HepG2 (cell line): ENCODE measurements around the gene SMIM36. TPM values are rescaled to one million over a fixed set of nuclear protein-coding genes. Genes with fewer than 3 reads are reported as not detected.

ENCODE experiments used
- ARHGAP35 ChIP-seq: sonication (generic); formaldehyde crosslinking; IDR thresholded peaks from 2 replicates; pipeline ENCODE4 v1.9.0; 2022; ENCODE audit warnings: mild to moderate bottlenecking, inconsistent platforms, moderate library complexity, missing genetic modification reagents, borderline replicate concordance
- BCL3 ChIP-seq: sonication (generic); formaldehyde crosslinking; IDR thresholded peaks from 2 replicates; pipeline ENCODE4 v1.5.1; 2020; ENCODE audit warnings: mild to moderate bottlenecking, missing genetic modification reagents, moderate library complexity
- CREBL2 ChIP-seq: sonication (generic); formaldehyde crosslinking; IDR thresholded peaks from 2 replicates; pipeline ENCODE4 v1.8.1; 2023; ENCODE audit warnings: missing genetic modification reagents, mild to moderate bottlenecking, borderline replicate concordance
- ETS1 ChIP-seq: sonication (generic); formaldehyde crosslinking; IDR thresholded peaks from 2 replicates; pipeline ENCODE4 v1.4.0; 2020; ENCODE audit warnings: missing genetic modification reagents
- JUNB ChIP-seq: sonication (generic); formaldehyde crosslinking; IDR thresholded peaks from 2 replicates; pipeline ENCODE4 v1.8.0; 2022; ENCODE audit warnings: missing genetic modification reagents, mild to moderate bottlenecking, borderline replicate concordance
- KAT8 ChIP-seq: IDR thresholded peaks from 2 replicates; pipeline ENCODE4 v1.6.1; 2016; ENCODE audit warnings: missing genetic modification reagents, missing compliant biosample characterization
- KDM2A ChIP-seq: sonication (generic); formaldehyde crosslinking; IDR thresholded peaks from 2 replicates; pipeline ENCODE4 v1.4.0; 2020; ENCODE audit warnings: low read depth, missing genetic modification reagents, borderline replicate concordance
- LRRFIP1 ChIP-seq: sonication (generic); formaldehyde crosslinking; conservative IDR thresholded peaks from 2 replicates; pipeline ENCODE4 v1.4.0; 2020; ENCODE audit warnings: missing genetic modification reagents
- MAF1 ChIP-seq: sonication (generic); formaldehyde crosslinking; IDR thresholded peaks from 2 replicates; pipeline ENCODE4 v1.5.0; 2020; ENCODE audit warnings: missing genetic modification reagents, borderline replicate concordance
- NFE2L2 ChIP-seq: fragments of 150-350 bp; IDR thresholded peaks from 2 replicates; pipeline ENCODE4 v1.6.1; 2014; ENCODE audit warnings: low read length
- SMARCE1 ChIP-seq: fragments of 450-650 bp; IDR thresholded peaks from 2 replicates; pipeline ENCODE4 v1.6.1; 2017; ENCODE audit warnings: borderline replicate concordance
- SP4 ChIP-seq: sonication (generic); formaldehyde crosslinking; IDR thresholded peaks from 2 replicates; pipeline ENCODE4 v1.8.1; 2023; ENCODE audit warnings: mild to moderate bottlenecking, missing genetic modification reagents
- SUZ12 ChIP-seq: fragments of 150-350 bp; IDR thresholded peaks from 2 replicates; pipeline ENCODE4 v1.6.1; 2014; ENCODE audit warnings: low read depth, low read length
- TAF15 ChIP-seq: fragments of 200-400 bp; formaldehyde crosslinking; IDR thresholded peaks from one replicate; pipeline ENCODE4 v1.6.1; 2018; ENCODE audit warnings: mild to moderate bottlenecking, low read depth, low read length; ENCODE audit not compliant: poor library complexity, severe bottlenecking
- THRA ChIP-seq: sonication (generic); formaldehyde crosslinking; IDR thresholded peaks from 2 replicates; pipeline ENCODE4 v1.4.0; 2020; ENCODE audit warnings: missing genetic modification reagents, borderline replicate concordance
- ZKSCAN8 ChIP-seq: IDR thresholded peaks from 2 replicates; pipeline ENCODE4 v1.6.1; 2016; ENCODE audit warnings: borderline replicate concordance, missing genetic modification reagents, missing compliant biosample characterization
- ZMYM2 ChIP-seq: sonication (generic); formaldehyde crosslinking; IDR thresholded peaks from 2 replicates; pipeline ENCODE4 v1.8.0; 2022; ENCODE audit warnings: mild to moderate bottlenecking, missing genetic modification reagents
- ZNF10 ChIP-seq: sonication (generic); formaldehyde crosslinking; IDR thresholded peaks from 2 replicates; pipeline ENCODE4 v1.4.0; 2020; ENCODE audit warnings: mild to moderate bottlenecking, low read depth, missing genetic modification reagents, borderline replicate concordance
- ZNF24 ChIP-seq: fragments of 450-650 bp; IDR thresholded peaks from 2 replicates; pipeline ENCODE4 v1.6.1; 2017; ENCODE audit warnings: antibody characterized with exemption, mild to moderate bottlenecking
- ZNF326 ChIP-seq: sonication (generic); formaldehyde crosslinking; IDR thresholded peaks from 2 replicates; pipeline ENCODE4 v1.4.0; 2020; ENCODE audit warnings: missing genetic modification reagents, borderline replicate concordance
- ZNF382 ChIP-seq: sonication (generic); formaldehyde crosslinking; IDR thresholded peaks from 2 replicates; pipeline ENCODE4 v1.5.0; 2020; ENCODE audit warnings: missing genetic modification reagents, mild to moderate bottlenecking, borderline replicate concordance
- ZNF605 ChIP-seq: sonication (generic); formaldehyde crosslinking; IDR thresholded peaks from 2 replicates; pipeline ENCODE4 v1.8.0; 2022; ENCODE audit warnings: mild to moderate bottlenecking, missing genetic modification reagents
- ZNF781 ChIP-seq: sonication (generic); formaldehyde crosslinking; IDR thresholded peaks from 2 replicates; pipeline ENCODE4 v1.5.1; 2020; ENCODE audit warnings: borderline replicate concordance, mild to moderate bottlenecking, missing genetic modification reagents; ENCODE audit errors: not compliant biosample characterization
- ZSCAN25 ChIP-seq: sonication (generic); formaldehyde crosslinking; IDR thresholded peaks from 2 replicates; pipeline ENCODE4 v1.8.0; 2022; ENCODE audit warnings: mild to moderate bottlenecking, missing genetic modification reagents
- polyA plus RNA-seq, 8 experiments: library from polyadenylated mRNA; depleted of rRNA in 3 of 8; stranded (reverse) in 7 of 8; unstranded in 1 of 8; fragments of >200 nt; fragmentation: Illumina TruSeq in 4 of 8; extraction: Trizol in 4 of 8; gene quantifications; 2 replicates each; pipeline versions ENCODE4 v1.2.1 to v1.2.3, GENCODE V29; 2011 to 2016; ENCODE audit warnings: low read depth in 4 of 8, missing spikeins in 1 of 8, mixed read lengths in 1 of 8; ENCODE audit not compliant: insufficient read depth in 1 of 8
- total RNA-seq, 5 experiments: library from RNA; depleted of rRNA; stranded (reverse); fragments of >200 nt; fragmentation: Illumina TruSeq; extraction: Trizol; gene quantifications; 2 replicates each; pipeline ENCODE4 v1.2.3, GENCODE V29; 2016; ENCODE audit warnings: low read depth in 1 of 5

The SMIM36 gene
- total and polyA plus RNA-seq, 2 of the 13 experiments (the other 11 are each of a cell fraction or from before 2014, with no cell fraction given) = not detected

- TF ChIP-seq CREBL2 (0 out of 2 replicates have a peak, but pooled peaks have one; percentile 30), LRRFIP1 (CRISPR knock-in tag) (no peak), SUZ12 (no peak), JUNB (CRISPR knock-in tag) (no peak), ZNF326 (CRISPR knock-in tag) (no peak), KDM2A (CRISPR knock-in tag) (no peak), THRA (CRISPR knock-in tag) (peak; percentile 19; the same call in 1 of the 2 replicates), ZNF605 (CRISPR knock-in tag) (no peak), ZSCAN25 (CRISPR knock-in tag) (no peak), SMARCE1 (no peak), ZKSCAN8 (CRISPR knock-in tag) (0 out of 2 replicates have a peak, but pooled peaks have one; percentile 21), ETS1 (CRISPR knock-in tag) (no peak), KAT8 (CRISPR knock-in tag) (peak; percentile 50; the same call in 1 of the 2 replicates), TAF15 (no peak), BCL3 (no peak), NFE2L2 (no peak), ARHGAP35 (CRISPR knock-in tag) (no peak), MAF1 (CRISPR knock-in tag) (no peak), ZNF24 (no peak), SP4 (CRISPR knock-in tag) (no peak), ZNF781 (CRISPR knock-in tag) (peak; percentile 54), ZMYM2 (CRISPR knock-in tag) (no peak), ZNF10 (CRISPR knock-in tag) (no peak), ZNF382 (no peak)
Observed at GRCh38 chr17:55513885-55514590, 2.8 kb upstream of the SMIM36 start (continued).
